A673 (cell line): Measurements from ENCODE around the gene PKP1. TPM values are rescaled to one million over a fixed set of nuclear protein-coding genes. Genes with fewer than 3 reads are reported as not detected.

Source experiments
- BruUV-seq: library from RNA; stranded (reverse); fragments of 400-500 nt; replicated peaks from 2 replicates; lab custom pipeline; 2021; lab: Mats Ljungman, UMichigan
- CTCF ChIA-PET: fragments of 300-600 bp; sonication (Branson Sonifier 250); formaldehyde crosslinking; loops from one replicate; lab custom pipeline; 2022; ENCODE audit warnings: antibody characterized with exemption; lab: Charles Lee
- POLR2A ChIA-PET: fragments of 300-600 bp; sonication (Branson Sonifier 250); formaldehyde crosslinking; loops from one replicate; lab custom pipeline; 2022; ENCODE audit warnings: antibody characterized with exemption; ENCODE audit not compliant: low non-redundant PET; lab: Charles Lee
- DNase-seq: peaks from one replicate; pipeline ENCODE4 v3.0.0-alpha.2; 2015; ENCODE audit warnings: low spot score
- H3K27ac ChIP-seq: fragments of 200-600 bp; sonication (generic); 2 replicates; pipeline ENCODE4 v1.5.1; 2016; ENCODE audit warnings: mixed run types, low read depth, mild to moderate bottlenecking, mixed read lengths, antibody characterized with exemption, low read length; ENCODE audit not compliant: poor library complexity, severe bottlenecking
- H3K27me3 ChIP-seq: fragments of 200-600 bp; sonication (generic); replicated peaks from 2 replicates; pipeline ENCODE4 v1.6.1; 2017; ENCODE audit warnings: mixed run types, low read depth, mild to moderate bottlenecking, mixed read lengths, antibody characterized with exemption, low read length; ENCODE audit not compliant: insufficient read depth, poor library complexity
- H3K36me3 ChIP-seq: fragments of 200-600 bp; sonication (generic); 2 replicates; pipeline ENCODE4 v1.6.1; 2016; ENCODE audit warnings: mixed run types, mild to moderate bottlenecking, mixed read lengths, antibody characterized with exemption, low read length; ENCODE audit not compliant: insufficient read depth, poor library complexity, severe bottlenecking
- H3K4me1 ChIP-seq: fragments of 200-600 bp; sonication (generic); 2 replicates; pipeline ENCODE4 v1.6.1; 2017; ENCODE audit warnings: mixed run types, mild to moderate bottlenecking, mixed read lengths, antibody characterized with exemption, low read length; ENCODE audit not compliant: insufficient read depth, poor library complexity, severe bottlenecking
- H3K4me3 ChIP-seq: fragments of 200-600 bp; sonication (generic); 2 replicates; pipeline ENCODE4 v1.5.1; 2016; ENCODE audit warnings: low read depth, mixed run types, mild to moderate bottlenecking, mixed read lengths, low read length; ENCODE audit not compliant: poor library complexity, severe bottlenecking
- H3K9me3 ChIP-seq: fragments of 200-600 bp; sonication (generic); 2 replicates; pipeline ENCODE4 v1.6.1; 2016; ENCODE audit warnings: mixed run types, low read depth, mild to moderate bottlenecking, mixed read lengths, antibody characterized with exemption, low read length; ENCODE audit not compliant: poor library complexity, severe bottlenecking
- CTCF ChIP-seq: fragments of 300-800, 200-600 bp; sonication (generic); conservative IDR thresholded peaks from 2 replicates; pipeline ENCODE4 v1.5.1; 2017; ENCODE audit warnings: low read depth, mild to moderate bottlenecking, antibody characterized with exemption, low read length, moderate library complexity, mixed read lengths
- EZH2 ChIP-seq: fragments of 200-600 bp; sonication (generic); IDR thresholded peaks from 2 replicates; pipeline ENCODE4 v1.6.1; 2017; ENCODE audit warnings: borderline replicate concordance, low read depth, mild to moderate bottlenecking, mixed read lengths, antibody characterized with exemption, low read length; ENCODE audit not compliant: poor library complexity, severe bottlenecking
- intact Hi-C: fragments of 100-400 bp; cut with micrococcal nuclease; formaldehyde crosslinking; loops from one replicate; pipeline ENCODE4 v1.10.0; 2022; ENCODE audit not compliant: unreplicated experiment
- total RNA-seq: library from RNA; stranded (reverse); gene quantifications from 2 replicates; pipeline ENCODE4 v1.2.3, GENCODE V29; 2021

PKP1 gene
- total RNA-seq, 1 experiment from 2014 or later: 535 TPM

GRCh38 chr1:201270616-201271390 lies 12.5 kb upstream of the PKP1 start:
- intact Hi-C loops: no loop called here
- Histone ChIP-seq H3K4me1 (peaks cover 73% of the 10 kb centered on the region), H3K27ac (peak overlapping the region; percentile 99), H3K36me3 (no peaks in the 10 kb centered on the region), H3K4me3 (no peak overlapping the region), H3K9me3 (no peaks in the 10 kb centered on the region), H3K27me3 (no peaks in the 10 kb centered on the region)
- DNase-seq: no peak
- ChIA-PET CTCF (no interaction called here), POLR2A (no interaction called here)
- TF ChIP-seq CTCF (no peak), EZH2 (no peak)
- no TSS peak for BruUV-seq

DNA sequence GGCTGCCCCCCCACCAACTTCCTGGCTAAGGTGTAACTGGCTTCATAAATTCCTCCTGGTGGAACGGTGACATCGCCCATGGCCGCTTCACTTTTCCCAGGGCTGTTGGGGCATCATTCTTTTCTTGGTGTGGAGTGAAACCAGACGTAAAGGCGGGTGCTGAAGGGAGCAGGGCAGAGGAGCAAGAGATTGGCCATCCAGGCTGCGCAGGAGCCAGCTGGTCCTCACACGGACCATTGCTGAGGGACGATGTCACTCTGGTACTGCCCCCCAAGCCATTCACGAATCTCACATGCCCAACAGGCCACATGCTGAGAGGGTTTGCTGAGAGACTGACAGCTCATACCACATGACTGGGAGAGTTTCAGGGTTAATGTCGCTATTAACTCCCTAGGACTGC lies 10.5 kb upstream of the PKP1 start:
- CTCF ChIA-PET: interaction anchor here (0.6 kb wide), 1 partner anchor 37 kb away, joined by 5 read pairs; no protein-coding TSS in a partner anchor
- H3K4me1 ChIP-seq: peaks cover 67% of the 10 kb centered on the region
- intact Hi-C loops: no loop called here
- DNase-seq: peak; percentile 68
- no peak for TF ChIP-seq EZH2
- no peak for TF ChIP-seq CTCF
- no peak overlapping the region for H3K4me3 ChIP-seq
- H3K27ac ChIP-seq: peak overlapping the region; percentile 7
- H3K36me3 ChIP-seq: no peaks in the 10 kb centered on the region
- POLR2A ChIA-PET: no interaction called here
- no TSS peak for BruUV-seq
- no peaks in the 10 kb centered on the region for H3K27me3 ChIP-seq
- H3K9me3 ChIP-seq: no peaks in the 10 kb centered on the region

GRCh38 chr1:201274616-201275252 lies 8.6 kb upstream of the PKP1 start:
- Histone ChIP-seq H3K4me1 (peaks cover 51% of the 10 kb centered on the region), H3K36me3 (no peaks in the 10 kb centered on the region), H3K9me3 (no peaks in the 10 kb centered on the region), H3K27me3 (no peaks in the 10 kb centered on the region), H3K4me3 (no peak overlapping the region), H3K27ac (peak overlapping the region; percentile 69)
- BruUV-seq: no TSS peak
- DNase-seq: no peak
- TF ChIP-seq EZH2 (no peak), CTCF (no peak)
- intact Hi-C loops: no loop called here
- CTCF ChIA-PET: no interaction called here
- POLR2A ChIA-PET: no interaction called here
